ENCODE results near the gene ARHGAP18. TPM values are rescaled to one million over a fixed set of nuclear protein-coding genes. Genes with fewer than 3 reads are reported as not detected.

ARHGAP18 gene
- total and polyA plus RNA-seq, 4 donors = 1.6 to 8.0 (median 3.0) TPM

DNA sequence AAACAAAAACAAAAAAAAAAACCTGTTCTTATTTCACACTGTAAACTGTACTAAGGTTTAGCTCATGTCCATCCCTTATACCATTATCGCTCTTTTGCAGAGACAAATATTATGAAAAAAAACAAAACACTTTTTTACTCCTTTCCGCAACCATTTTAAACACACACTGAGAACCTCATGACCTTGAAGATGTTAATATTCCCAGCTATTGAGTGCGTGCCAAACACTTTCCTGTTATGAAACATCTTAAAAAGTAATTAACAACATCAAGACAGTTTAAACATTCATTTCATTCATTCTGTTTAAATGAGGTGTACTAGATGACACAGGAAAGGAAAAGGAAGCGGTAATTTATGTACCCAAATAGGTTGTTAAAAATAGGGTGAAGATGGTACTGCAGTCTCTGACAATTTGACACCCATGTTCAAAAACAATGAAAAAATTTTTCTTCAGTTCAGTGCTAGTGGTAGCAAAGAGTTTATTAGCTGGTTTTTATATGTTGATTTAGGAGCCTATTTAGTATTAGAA, 3.9 kb upstream of the ARHGAP18 start:
- peaks cover 0 to 13% (median 8%) of the 10 kb centered on the region in 4 donors for H3K4me1 ChIP-seq (ENCODE audit: control insufficient read depth in 4 of 4, insufficient read depth in 4 of 4, low read length in 3 of 4)
- H3K27me3 ChIP-seq (ENCODE audit: control insufficient read depth in 4 of 4, insufficient read depth in 4 of 4, low read length in 3 of 4) = no peaks in the 10 kb centered on the region
- H3K4me3 ChIP-seq (ENCODE audit: low read depth in 1 of 3, low read length in 3 of 3) = no peak overlapping the region
- no peak for DNase-seq (ENCODE audit: low spot score)
- WGBS = 84% methylated on average over 4 of the region's 4 CpGs
- no peaks in the 10 kb centered on the region for H3K9me3 ChIP-seq (ENCODE audit: control insufficient read depth in 4 of 4, low read length in 3 of 4)
- no peak overlapping the region for H3K27ac ChIP-seq (ENCODE audit: low read depth in 1 of 2, low read length in 2 of 2)
- no peak overlapping the region for H3K9ac ChIP-seq (ENCODE audit: low read depth in 1 of 2, low read length in 2 of 2)
- no peak for TF ChIP-seq FOXA2 (IDR thresholded peaks at IDR 0.05)
- no peak for TF ChIP-seq JUND (IDR thresholded peaks at IDR 0.05)
- no peak for TF ChIP-seq GABPA (IDR thresholded peaks at IDR 0.05 in 1 of 2, conservative IDR thresholded peaks at IDR 0.05 in 1 of 2)
- no peak for TF ChIP-seq RAD21 (IDR thresholded peaks at IDR 0.05)
- no peak for TF ChIP-seq TAF1 (conservative IDR thresholded peaks at IDR 0.05)
- TF ChIP-seq YY1 (IDR thresholded peaks at IDR 0.05) = no peak
- no peak for TF ChIP-seq CTCF (IDR thresholded peaks at IDR 0.05; ENCODE audit: low read depth, low read length, missing input control)
- no peaks in the 10 kb centered on the region for H3K36me3 ChIP-seq (ENCODE audit: control insufficient read depth in 4 of 4, insufficient read depth in 3 of 4, low read depth in 1 of 4, low read length in 3 of 4)

GRCh38 chr6:129711271-129711631, 1.3 kb upstream of the ARHGAP18 start:
- Histone ChIP-seq H3K9ac (ENCODE audit: low read depth in 1 of 2, low read length in 2 of 2) (no peak overlapping the region), H3K9me3 (ENCODE audit: control insufficient read depth in 4 of 4, low read length in 3 of 4) (no peaks in the 10 kb centered on the region), H3K27me3 (ENCODE audit: control insufficient read depth in 4 of 4, insufficient read depth in 4 of 4, low read length in 3 of 4) (no peaks in the 10 kb centered on the region), H3K27ac (ENCODE audit: low read depth in 1 of 2, low read length in 2 of 2) (no peak overlapping the region), H3K36me3 (ENCODE audit: control insufficient read depth in 4 of 4, insufficient read depth in 3 of 4, low read depth in 1 of 4, low read length in 3 of 4) (no peaks in the 10 kb centered on the region), H3K4me3 (ENCODE audit: low read depth in 1 of 3, low read length in 3 of 3) (no peak overlapping the region), H3K4me1 (ENCODE audit: control insufficient read depth in 4 of 4, insufficient read depth in 4 of 4, low read length in 3 of 4) (peaks cover 0 to 13% (median 10%) of the 10 kb centered on the region in 4 donors)
- WGBS = 96% methylated on average over 2 of the region's 2 CpGs
- TF ChIP-seq RAD21 (IDR thresholded peaks at IDR 0.05) (no peak), EGR1 (IDR thresholded peaks at IDR 0.05; ENCODE audit: low read depth in 2 of 2) (no peak), HNF4G (IDR thresholded peaks at IDR 0.05) (no peak), CTCF (IDR thresholded peaks at IDR 0.05; ENCODE audit: low read depth, low read length, missing input control) (no peak), HNF4A (conservative IDR thresholded peaks at IDR 0.05) (no peak), FOXA2 (IDR thresholded peaks at IDR 0.05) (no peak), ATF3 (IDR thresholded peaks at IDR 0.05) (no peak)
- DNase-seq (ENCODE audit: low spot score) = no peak

GRCh38 chr6:129710450-129711270, 683 bp upstream of the ARHGAP18 start:
- Histone ChIP-seq H3K36me3 (ENCODE audit: control insufficient read depth in 4 of 4, insufficient read depth in 3 of 4, low read depth in 1 of 4, low read length in 3 of 4) (no peaks in the 10 kb centered on the region), H3K27me3 (ENCODE audit: control insufficient read depth in 4 of 4, insufficient read depth in 4 of 4, low read length in 3 of 4) (no peaks in the 10 kb centered on the region), H3K9ac (ENCODE audit: low read depth in 1 of 2, low read length in 2 of 2) (peak overlapping the region in 1 of 2 donors; percentile 2), H3K4me3 (ENCODE audit: low read depth in 1 of 3, low read length in 3 of 3) (peak overlapping the region; percentile 73 to 87 (median 86)), H3K27ac (ENCODE audit: low read depth in 1 of 2, low read length in 2 of 2) (peak overlapping the region in 1 of 2 donors; percentile 78), H3K9me3 (ENCODE audit: control insufficient read depth in 4 of 4, low read length in 3 of 4) (no peaks in the 10 kb centered on the region), H3K4me1 (ENCODE audit: control insufficient read depth in 4 of 4, insufficient read depth in 4 of 4, low read length in 3 of 4) (peaks cover 0 to 13% (median 10%) of the 10 kb centered on the region in 4 donors)
- TF ChIP-seq HNF4G (IDR thresholded peaks at IDR 0.05) (no peak), MAX (IDR thresholded peaks at IDR 0.05) (no peak)
- DNase-seq (ENCODE audit: low spot score) = no peak
- WGBS = 51% methylated on average over 14 of the region's 14 CpGs

Data from liver (tissue), 9 donors.